Stimulated activated CD4-positive, alpha-beta T cell treated with anti-CD3 and anti-CD28 coated beads, Interleukin-12 subunit alpha, Interleukin-12 subunit beta, amount 100 ng/mL, for 24 hours (primary cell): Measurements from ENCODE around the gene CCDC27.

ENCODE experiments used
- DNase-seq, 2 experiments: peaks; one replicate each; pipeline ENCODE4 v3.0.0-alpha.2; 2020; ENCODE audit warnings: low read depth in 2 of 2

CCDC27 gene

DNA sequence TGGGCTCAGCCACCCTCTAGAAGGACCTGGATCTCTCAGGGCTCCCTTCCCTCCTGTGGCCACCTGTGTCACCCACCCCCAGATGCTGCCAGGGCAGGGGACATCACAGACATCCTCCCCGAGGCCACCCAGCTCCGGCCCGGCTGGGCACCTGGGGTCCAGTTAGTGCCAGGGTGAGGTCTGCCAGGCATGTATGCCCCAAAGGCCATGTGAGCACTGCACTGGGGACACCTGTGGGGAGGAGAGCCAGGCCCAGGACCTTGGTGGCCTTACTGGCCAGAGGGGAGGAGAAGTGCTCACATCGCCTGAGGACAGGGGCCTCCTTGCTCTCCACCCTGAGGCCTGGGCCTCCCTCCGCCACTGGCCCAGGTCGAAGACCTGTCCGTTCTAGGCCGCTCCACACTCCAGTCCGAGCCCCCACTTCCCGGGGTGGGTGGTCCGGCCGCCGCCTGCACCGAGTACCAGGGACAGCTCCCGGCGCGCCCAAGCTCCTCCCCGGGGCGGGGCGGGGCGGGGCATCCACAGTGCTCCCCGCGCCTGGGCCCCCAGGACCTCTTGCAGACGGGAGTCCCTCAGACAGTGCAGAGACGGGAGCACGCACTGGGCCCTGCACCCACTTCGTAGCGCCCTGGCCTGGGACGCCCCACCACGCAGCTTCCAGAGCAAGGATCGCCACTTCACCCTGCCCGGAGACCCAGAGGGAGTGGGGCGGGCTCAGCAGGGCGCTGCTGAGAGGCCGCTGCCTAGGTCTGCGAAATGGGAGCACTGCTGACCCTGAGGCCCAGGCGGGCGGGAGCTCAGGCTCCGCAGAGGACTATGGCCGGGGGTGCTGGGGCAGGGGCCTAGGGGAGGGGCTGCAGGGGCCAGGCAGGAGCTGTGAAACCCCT is 34.3 kb upstream of the CCDC27 start:
- DNase-seq: no peak

DNA sequence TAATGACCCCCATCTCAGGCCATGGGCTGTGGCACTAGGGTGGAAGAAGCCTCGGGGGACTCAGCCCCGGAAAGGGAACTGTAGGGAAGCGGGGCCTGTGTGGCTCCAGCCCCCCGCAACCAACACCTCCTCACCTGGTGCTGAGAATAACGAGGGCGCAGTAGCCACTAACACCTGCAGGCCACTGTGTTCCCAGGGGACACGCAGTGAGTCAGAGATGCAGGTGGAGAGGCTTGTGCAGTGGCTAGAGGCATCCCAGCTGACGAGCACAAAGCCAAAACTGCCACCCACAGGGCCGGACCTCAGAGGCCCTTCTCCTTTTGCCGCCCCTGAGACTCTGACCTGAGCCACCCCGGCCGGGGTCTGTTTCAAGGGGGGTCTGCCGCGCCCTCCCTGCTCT is 33.5 kb upstream of the CCDC27 start:
- DNase-seq: no peak

DNA sequence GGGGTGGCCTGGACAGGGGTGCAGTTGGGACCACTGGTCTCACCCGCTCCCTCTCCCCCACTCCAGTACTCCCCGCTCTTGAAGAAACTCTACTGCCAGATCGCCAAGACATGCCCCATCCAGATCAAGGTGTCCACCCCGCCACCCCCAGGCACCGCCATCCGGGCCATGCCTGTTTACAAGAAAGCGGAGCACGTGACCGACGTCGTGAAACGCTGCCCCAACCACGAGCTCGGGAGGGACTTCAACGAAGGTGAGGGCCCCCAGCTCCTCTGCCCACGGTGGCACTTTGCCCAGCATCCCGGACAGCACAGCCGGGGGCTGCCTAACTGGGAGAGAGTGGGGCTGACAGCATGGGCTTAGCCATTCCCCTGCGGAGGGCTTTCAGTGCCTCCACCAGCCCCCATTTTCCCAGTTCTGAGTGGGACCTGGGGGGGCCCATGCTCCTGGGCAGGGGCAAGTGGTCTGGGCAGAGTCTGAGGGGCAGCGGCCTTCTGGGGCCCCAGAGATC is 30.2 kb upstream of the CCDC27 start:
- DNase-seq: no peak

DNA sequence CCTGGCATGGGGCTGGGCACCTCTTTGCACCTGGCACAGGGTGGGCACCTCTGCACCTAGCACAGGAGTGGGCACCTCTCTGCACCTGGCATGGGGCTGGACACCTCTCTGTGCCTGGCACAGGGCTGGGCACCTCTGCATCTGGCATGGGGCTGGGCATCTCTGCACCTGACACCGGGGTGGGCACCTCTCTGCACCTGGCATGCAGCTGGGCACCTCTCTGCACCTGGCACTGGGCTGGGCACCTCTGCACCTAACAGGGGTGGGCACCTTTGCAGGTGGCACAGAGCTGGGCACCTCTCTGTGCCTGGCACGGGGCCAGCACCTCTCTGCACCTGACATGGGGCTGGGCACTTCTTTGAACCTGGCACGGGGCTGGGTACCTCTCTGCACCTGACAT is 29.4 kb upstream of the CCDC27 start:
- no peak for DNase-seq

DNA sequence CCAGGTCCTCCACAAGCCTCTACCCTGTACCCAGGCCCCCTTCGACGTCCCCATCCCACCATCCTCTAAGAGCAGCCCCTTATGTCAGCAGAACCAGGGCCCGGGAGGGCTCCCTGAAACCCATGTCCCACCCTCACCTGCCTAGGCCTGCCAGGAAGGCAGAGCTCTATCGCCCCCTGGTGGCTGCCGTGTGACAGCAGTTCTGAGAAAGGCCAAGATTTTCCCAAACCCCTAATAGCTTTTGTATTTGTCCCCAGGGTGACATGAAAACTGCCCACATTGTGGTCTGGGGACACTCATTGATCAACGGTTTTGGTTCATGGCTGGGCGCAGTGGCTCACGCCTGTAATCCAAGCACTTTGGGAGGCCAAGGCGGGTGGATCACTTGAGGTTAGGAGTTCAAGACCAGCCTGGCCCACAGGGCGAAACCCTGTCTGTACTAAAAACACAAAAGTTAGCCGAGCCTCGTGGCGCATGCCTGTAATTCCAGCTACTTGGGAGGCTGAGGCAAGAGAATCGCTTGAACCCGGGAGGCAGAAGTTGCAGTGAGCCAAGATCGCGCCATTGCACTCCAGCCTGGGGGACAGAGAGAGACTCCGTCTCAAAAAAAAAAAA is 27.7 kb upstream of the CCDC27 start:
- peak; percentile 43 to 75 for DNase-seq

DNA sequence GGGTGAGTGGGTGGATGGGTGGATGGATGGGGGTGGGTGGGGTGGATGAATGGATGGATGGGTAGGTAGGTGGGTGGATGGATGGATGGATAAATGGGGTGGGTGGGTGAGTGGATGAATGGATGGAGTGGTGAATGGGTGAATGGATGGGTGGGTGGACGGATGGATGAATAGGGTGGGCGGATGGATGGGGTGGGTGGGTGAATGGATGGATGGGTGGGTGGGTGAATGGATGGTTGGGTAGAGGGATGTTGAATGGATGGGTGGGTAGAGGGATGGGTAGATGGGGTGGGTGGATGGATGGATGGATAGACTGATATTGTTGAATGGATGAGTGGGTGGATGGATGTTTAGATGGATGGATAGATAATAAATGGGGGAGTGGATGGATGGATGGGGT is 26.9 kb upstream of the CCDC27 start:
- no peak for DNase-seq

DNA sequence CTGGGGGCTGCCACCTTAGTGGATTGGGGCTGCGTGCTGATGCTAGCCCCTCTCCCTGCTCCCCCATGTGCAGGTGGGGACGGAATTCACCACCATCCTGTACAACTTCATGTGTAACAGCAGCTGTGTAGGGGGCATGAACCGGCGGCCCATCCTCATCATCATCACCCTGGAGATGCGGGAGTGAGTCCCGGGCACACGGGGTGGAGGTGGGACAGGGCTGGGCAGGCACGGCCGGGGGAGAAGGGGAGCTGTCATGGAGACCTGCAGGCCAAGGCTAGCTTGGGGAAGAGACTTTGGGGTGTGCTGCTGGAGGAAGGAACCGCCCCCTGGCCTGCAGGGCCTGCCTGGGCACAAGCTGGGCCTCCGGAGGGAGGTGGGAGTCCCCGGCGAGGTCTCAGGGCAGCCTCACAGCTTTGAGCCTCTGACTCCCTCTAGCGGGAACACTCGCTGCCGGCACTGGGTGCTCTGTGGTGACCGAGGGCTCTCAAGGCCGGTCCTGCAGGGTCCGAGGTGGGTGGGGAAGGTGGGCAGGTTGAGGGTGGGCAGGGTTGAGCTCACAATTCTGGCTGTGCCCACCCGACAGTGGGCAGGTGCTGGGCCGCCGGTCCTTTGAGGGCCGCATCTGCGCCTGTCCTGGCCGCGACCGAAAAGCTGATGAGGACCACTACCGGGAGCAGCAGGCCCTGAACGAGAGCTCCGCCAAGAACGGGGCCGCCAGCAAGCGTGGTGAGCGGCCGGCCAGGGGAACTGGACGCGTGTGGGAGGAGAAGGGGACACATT is 25.0 kb upstream of the CCDC27 start:
- DNase-seq: no peak

DNA sequence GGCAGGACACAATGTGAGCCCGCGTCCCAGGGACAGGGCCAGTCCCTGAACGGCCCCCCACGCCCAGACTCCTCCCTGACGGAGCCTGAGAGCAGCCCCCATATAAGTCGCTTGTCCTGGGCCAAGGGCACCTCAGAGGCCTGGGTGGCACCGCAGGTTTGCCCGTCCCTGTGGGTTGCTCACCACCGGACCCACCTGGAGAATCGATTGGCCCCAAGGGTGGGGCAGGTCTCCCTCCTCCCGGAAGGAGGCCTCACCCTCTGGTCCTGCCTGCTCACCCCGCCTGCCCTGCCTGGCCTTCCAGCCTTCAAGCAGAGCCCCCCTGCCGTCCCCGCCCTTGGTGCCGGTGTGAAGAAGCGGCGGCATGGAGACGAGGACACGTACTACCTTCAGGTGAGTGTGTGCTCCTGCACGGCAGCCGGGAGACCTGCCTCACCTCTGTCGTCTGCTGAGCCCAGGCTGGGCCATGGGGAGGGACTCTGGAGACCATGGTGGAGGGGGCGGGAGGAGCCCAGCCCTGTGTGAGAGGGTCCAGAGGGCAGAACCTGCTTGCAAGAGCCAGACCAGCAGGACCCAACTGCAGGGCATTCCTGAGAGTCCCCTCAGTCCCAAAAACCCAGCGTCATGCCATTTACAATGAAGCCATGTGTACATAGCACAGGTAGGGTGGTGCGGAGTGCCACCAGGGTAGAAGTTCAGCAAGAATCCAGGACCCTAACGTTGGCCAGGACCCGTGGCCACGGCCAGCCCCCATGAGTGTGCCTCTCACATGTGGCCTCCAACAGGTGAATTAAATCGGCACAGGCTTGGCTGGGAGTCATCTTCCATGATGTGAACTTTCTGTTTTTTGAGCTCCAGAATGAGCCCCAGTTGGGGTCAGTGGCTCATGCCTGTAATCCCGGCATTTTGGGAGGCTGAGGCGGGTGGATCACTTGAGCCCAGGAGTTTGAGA is 24.1 kb upstream of the CCDC27 start:
- no peak for DNase-seq

DNA sequence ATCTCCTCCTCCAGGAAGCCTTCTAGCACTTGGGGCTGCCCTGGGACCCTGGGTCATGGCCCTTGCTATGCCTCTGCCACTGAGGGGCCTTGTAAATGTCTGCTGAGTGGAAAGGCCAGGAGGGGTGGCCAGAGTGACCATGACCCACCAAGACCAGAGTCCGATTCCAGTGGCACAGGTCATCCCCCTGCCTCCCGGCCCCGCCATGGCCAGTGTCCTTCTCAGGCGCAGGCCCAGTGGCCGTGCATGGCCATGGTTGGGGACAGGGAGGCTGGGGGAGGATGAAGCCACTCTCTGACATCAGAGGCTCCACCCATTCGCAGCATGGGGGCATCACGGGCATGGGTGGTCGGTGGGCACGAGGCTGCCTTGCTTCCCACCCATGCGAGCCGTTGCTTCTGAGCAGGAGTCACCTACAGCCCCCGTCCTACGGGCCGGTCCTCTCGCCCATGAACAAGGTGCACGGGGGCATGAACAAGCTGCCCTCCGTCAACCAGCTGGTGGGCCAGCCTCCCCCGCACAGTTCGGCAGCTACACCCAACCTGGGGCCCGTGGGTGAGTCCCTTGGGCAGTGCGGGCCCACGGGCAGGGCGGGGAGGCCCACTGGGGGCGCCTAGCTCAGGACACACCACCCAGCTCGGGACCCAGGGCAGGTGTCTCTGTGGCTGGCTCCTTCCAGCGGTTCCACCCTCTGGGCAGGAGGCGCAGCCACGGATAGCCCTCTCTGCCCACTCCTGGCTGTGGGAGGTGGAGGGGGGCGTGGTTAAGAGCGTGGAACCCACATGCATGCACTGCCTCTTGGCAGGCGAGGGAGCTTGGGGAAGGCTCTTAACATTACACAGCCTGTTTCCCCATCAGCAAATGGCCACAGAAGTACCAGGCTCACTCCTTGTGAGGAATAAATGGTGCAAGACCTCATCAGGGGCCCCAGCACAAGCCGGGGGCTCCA is 22.4 kb upstream of the CCDC27 start:
- no peak for DNase-seq

DNA sequence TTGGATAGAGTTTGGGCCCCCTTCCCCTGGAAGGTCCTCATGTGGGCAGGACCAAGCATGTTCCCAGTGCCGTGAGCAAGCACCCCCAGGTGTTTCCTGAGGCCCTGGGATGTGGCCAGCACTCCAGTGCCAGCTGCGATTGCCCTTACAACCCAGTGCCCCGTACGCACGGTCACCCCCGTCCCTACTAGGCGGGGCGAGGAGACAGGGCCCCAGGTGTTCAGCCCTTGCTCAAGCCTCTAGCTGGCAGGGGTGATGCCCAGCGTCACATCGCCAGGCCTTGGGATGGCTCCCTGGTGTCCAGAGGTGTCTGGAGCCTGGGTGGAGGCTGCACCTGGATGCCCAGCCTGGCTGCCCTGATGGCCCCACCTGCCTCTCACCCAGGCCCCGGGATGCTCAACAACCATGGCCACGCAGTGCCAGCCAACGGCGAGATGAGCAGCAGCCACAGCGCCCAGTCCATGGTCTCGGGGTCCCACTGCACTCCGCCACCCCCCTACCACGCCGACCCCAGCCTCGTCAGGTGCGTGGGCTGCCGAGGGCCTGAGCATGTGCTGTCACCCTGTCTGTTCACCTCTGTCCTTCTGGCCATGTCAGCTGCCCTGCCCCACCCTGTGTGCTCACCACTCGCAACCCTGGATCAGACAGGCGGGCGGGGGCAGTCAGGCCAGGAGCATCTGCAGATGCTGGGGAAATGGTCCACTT is 21.6 kb upstream of the CCDC27 start:
- DNase-seq: no peak

DNA sequence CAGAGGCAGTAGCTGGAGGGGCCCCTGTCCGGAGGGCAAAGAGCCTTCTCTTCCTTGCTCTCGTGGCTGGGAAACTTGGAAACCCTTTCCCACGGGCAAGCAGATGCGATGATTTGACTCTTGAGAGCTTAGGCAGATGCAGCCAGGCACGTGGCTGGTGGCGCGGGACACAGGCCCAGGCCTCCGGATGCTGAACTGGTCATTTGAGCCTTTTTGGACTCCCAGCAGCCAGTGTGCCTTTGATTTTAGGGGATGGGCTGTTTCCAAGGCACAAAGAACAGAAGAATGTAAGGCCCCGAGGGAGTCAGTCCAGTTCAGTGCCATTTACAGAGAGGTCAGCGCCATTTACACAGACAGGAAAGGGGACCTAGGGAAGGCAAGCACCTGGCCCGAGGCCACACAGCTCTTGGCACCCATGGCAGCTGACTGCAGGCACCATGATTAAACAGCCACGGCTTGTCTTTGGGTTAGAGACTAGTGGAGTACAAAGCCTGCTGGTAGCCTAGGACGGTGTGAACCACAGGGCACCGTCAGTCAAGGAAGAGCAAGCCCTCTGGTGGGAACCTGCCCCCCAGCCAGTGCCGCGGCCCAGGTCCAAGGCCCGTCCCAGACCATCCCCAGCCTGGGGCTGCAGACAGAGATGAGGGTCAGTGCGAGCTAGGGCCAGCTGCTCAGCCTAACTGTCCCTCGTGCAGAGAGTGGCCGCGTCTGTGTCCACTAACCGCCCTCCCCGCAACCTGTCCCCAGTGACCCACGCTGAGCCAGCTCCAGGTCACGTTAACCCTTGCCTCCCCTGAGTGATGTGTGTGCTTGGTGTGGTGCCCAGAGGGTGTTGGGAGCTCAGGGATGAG is 20.4 kb upstream of the CCDC27 start:
- DNase-seq: no peak

DNA sequence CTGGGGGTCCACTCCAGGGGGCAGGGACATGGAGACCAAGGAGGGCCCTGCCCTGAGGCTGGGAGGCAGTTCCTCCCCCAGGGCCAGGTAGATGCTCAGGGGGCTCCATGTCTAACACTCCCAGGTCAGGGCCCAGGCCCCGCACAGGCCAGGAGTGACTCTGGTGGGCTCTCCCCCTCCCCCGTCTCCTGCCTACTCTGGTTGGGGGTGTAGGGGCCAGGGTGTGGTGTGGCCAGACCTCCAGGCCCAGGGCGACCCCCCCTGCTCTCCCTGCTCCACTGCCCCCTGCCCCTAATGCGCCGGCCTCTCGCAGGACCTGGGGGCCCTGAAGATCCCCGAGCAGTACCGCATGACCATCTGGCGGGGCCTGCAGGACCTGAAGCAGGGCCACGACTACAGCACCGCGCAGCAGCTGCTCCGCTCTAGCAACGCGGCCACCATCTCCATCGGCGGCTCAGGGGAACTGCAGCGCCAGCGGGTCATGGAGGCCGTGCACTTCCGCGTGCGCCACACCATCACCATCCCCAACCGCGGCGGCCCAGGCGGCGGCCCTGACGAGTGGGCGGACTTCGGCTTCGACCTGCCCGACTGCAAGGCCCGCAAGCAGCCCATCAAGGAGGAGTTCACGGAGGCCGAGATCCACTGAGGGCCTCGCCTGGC is 19.7 kb upstream of the CCDC27 start:
- DNase-seq: no peak

DNA sequence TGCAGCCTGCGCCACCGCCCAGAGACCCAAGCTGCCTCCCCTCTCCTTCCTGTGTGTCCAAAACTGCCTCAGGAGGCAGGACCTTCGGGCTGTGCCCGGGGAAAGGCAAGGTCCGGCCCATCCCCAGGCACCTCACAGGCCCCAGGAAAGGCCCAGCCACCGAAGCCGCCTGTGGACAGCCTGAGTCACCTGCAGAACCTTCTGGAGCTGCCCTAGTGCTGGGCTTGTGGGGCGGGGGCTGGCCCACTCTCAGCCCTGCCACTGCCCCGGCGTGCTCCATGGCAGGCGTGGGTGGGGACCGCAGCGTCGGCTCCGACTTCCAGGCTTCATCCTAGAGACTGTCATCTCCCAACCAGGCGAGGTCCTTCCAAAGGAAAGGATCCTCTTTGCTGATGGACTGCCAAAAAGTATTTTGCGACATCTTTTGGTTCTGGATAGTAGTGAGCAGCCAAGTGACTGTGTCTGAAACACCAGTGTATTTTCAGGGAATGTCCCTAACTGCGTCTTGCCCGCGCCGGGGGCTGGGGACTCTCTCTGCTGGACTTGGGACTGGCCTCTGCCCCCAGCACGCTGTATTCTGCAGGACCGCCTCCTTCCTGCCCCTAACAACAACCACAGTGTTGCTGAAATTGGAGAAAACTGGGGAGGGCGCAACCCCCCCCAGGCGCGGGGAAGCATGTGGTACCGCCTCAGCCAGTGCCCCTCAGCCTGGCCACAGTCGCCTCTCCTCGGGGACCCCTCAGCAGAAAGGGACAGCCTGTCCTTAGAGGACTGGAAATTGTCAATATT is 19.0 kb upstream of the CCDC27 start:
- DNase-seq: no peak

DNA sequence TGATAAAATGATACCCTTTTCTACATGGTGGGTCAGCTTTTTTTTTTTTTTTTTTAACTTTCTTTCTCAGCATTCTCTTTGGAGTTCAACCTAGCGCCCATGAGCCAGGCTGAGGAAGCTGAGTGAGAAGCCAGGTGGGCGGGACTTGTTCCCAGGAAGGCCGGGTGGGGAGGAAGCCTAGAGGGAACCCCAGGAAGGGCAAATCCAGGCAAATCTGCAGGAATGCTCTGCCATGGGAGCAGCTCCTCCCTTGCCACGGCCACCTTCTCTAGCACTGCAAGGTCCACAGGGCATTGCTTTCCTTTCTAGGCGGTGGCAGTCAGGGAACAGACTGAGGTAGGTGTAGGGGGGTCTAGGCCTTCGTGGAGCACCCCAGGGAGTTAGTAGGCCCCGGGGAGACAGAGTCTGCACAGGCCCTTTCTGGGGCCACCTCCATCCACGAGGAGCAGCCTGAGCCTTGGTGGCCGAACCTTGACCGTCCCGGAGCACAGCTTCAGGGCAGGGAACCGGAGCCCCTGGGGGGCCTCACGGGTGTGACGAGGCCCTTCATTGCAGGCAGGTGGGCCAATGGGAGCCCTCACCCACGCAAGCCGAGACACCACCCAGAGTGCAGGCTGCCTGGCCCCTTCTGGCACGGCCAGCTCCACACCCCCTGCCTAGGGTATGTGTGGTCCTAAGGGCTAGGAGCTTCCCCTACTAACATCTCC is 18.2 kb upstream of the CCDC27 start:
- no peak for DNase-seq

DNA sequence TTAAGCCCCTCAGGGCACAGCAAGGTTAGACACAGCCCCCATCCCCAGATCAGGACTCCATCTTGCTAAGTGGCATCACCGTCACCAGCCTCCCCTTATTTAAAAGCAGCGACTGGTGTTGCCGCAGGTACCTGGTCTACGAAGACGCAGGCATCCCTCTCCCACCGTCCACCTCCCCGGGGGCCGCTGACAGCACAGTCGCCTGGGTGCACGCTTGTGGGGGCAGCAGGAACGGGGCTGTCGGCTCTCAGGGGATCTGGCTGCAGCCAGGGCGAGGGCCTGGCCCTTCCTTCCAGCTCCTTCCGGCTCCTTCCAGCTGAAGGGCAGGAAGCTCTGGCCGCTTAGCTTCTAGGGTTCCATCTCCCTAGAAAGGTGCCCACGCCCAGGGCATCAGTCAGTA is 17.6 kb upstream of the CCDC27 start:
- DNase-seq: no peak

DNA sequence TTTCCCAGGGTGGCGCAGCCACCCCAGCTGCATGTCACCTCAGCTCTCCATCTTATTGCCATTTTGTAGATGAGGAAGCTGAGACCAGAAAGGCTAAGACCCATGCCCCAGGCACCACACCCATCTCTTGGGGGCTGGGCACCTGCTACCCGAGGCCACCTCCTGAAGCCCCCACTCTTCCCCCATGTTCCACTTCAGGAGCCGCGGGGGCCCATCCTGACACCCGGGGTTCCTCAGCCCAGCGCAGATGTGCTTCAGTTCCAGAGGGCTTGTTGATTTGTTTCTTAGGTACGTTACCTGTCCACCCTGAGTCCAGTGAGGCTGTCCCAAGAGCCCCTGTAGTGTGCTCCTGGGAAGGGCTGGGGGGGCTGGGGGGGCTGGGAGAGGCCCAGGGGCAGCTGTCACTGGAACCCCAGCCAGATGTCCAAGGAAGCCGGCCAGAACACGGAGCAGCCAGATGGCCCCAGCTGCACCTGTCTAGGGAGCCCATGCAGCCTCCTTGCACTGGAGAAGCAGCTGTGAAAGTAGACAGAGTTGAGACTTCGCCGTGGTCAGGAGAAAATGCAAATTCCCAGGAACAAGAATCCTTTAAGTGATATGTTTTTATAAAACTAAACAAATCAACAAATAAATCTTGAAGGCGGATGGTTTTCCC is 17.1 kb upstream of the CCDC27 start:
- no peak for DNase-seq
